ENCODE results near the gene LDLRAD4.
"Not testable (repeated sequence)": the region's sequence is repeated elsewhere in the genome, so short reads cannot be mapped to it uniquely, and the experiment has no call there.

Gene LDLRAD4

DNA sequence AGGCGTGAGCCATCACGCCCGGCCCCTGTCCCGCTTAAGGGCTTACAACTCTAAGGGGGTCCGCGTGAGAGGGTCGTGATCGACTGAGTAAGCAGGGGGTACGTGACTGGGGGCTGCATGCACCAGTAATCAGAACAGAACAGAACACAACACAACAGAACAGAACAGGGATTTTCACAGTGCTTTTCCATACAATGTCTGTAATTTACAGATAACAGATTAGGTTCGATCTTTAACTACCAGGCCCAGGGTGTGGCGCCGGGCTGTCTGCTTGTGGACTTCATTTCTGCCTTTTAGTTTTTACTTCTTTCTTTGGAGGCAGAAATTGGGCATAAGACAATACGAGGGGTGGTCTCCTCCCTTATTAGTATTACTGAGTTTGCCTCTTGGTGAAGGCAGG lies 458.8 kb downstream of the LDLRAD4 start:
- not testable (repeated sequence) for DNase-seq (ENCODE audit: low read depth)

DNA sequence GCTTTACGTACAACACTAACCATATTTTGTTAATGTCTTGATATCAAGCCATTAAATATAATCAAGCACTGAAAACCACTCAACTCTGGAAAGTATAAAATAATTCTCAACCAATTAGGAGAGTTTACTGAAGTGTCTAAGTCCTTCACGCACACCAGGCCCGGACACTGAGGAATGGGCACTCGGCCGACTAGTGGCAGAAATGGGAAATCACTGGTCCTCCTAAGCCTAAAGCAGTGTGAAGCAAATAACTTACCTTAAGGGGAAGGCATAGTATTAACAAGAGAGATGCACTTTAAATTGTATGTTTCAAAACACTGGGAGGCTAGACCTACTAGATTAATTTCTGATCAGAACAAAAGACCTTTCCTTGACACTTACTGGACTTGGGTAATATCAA lies 462.1 kb downstream of the LDLRAD4 start:
- DNase-seq (ENCODE audit: low read depth), result no peak

DNA sequence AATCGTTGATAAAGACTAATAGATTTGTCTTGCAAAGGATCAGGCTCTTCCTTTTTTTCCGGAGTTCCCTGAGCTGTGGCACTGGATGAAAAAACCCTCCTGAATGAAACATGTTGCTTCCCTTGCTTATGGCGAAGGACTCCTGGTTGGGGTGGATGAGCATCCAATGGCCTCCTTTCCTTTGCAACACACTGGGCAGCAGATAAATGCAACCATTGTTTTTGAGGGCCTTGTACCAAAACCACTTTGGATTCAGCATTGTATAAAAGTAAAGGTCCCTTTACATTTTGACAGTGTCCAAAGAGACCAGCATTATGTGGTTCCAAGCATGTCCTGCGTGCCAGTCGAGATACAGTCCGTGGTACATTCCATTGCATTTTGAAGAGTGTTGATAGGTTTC lies 463.1 kb downstream of the LDLRAD4 start:
- no peak for DNase-seq (ENCODE audit: low read depth)

DNA sequence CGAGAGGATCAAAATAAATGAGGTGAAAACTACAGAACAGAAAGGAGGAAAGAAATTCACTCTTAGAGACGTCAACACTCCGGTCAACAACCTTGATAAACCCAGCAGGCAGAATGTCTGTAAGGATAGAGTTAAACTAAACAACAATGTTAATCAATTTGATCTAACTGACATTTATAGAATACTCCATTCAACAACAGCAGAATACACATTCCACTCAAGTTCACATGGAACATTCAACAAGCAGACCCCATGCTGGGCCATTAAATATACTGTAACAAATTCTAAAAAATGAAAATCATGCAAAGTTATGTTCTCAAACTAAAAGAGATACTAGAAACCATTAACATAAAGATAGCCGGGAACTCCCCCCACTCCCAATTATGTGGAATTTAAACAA lies 466.0 kb downstream of the LDLRAD4 start:
- DNase-seq (ENCODE audit: low read depth), result no peak

DNA sequence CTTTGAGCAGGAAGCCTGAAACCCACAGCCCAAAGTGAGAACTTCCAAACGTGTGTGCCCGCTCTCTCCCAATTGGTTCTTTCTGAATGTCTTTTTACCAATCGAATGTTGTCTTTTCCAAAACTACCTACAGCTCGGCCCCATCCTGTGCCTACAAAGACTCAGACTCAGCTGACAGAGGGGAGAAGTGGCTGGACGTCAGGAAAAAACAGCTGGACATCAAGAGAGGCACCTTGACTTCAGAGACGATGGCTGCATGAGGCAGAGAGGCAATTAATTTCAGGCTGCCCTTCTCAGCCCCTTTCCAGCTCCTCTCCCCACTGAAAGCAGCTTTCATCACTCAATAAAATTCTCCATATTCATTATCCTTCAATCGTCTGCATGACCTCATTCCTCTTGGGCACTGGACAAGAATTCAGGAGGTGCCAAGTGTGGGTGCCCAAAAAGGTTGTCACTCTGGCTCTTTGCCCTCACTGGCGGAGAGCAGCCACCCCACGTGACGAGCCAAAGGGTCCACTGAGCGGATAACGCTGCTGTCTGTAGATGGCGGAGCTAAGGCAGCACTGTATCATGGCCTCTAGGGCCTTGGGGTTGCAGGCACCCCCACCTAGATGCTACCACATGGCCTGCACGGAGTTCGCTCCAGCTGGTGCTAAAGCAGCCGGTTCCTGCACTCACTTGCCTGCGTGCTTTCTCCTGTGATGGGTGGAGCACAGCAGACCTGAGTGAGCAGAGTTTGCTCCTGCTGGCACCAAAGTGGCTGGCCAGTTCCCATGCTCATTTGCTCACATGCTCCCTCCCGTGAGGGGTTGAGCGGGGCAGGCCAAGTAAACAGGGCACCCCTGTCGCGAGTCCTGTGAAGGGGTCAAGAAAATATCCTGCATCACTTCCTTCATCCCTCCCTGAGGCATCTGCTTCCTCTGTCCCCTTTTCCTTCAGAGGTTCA lies 469.9 kb downstream of the LDLRAD4 start:
- DNase-seq (ENCODE audit: low read depth), result no peak

DNA sequence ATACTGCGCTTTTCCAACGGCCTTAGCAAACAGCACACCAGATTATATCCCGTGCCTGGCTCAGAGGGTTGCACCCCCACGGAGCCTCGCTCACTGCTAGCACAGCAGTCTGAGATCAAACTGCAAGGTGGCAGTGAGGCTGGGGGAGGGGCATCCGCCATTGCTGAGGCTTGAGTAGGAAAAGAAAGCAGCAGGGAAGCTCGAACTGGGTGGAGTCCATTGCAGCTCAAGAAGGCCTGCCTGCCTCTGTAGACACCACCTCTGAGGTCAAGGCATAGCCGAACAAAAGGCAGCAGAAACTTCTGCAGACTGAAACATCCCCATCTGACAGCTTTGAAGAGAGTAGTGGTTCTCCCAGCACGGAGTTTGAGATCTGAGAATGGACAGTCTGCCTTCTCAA lies 471.5 kb downstream of the LDLRAD4 start:
- DNase-seq (ENCODE audit: low read depth), result not testable (repeated sequence)

DNA sequence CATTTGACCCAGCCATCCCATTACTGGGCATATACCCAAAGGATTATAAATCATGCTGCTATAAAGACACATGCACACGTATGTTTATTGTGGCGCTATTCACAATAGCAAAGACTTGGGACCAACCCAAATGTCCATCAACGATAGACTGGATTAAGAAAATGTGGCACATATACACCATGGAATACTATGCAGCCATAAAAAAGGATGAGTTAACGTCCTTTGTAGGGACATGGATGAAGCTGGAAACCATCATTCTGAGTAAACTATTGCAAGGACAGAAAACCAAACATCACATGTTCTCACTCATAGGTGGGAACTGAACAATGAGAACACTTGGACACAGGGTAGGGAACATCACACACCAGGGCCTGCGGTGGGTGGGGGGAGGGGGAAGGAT lies 476.8 kb downstream of the LDLRAD4 start:
- DNase-seq (ENCODE audit: low read depth), result not testable (repeated sequence)

DNA sequence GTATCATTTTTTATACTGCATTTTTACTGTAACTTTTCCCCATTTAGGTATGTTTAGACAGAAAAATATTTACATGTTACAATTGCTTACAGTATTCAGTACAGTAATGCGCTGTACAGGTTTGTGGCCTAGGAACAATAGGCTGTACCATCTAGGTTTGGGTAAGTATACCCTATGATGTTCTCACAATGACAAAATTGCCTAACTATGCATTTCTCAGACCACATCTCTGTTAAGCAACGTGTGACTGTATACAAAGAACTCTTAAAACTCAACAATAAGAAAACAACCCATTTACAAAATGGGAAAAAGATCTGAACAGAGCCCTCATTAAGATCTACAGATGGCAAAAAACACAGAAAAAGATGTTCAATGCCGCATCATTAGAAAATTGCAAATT lies 478.4 kb downstream of the LDLRAD4 start:
- no peak for DNase-seq (ENCODE audit: low read depth)

DNA sequence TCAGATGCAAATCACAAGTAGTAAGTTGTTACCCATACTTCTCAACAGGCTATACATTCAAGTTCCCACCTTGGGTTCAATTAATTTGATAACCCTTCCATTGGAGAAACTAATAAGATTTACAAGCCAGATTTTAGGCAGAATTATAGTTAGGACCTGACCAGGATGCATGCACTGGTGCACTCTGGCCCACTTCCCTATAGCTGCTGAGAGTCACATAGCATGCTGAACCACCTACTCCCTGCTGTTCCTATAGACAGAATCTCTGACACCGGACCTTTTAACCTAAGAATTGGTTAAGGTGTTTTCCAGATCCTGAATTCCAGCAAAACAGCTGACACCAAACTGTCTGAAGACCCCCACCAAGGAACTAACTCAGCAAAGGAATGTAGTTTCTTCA lies 481.6 kb downstream of the LDLRAD4 start:
- DNase-seq (ENCODE audit: low read depth), result no peak

All from activated T-cell treated with anti-CD3 and anti-CD28 coated beads for 48 hours (primary cell).